Fibroblast of lung (primary cell): ENCODE measurements around the gene MSI2. TPM values are rescaled to one million over a fixed set of nuclear protein-coding genes. Genes with fewer than 3 reads are reported as not detected.

Experiments used
- DNase-seq, 2 donors: peaks; one replicate each; pipeline versions ENCODE4 v3.0.0 to v3.0.0-alpha.2; 2010; ENCODE audit warnings: low read depth in 2 of 2
- H2AFZ ChIP-seq: 2 replicates; pipeline ENCODE4 v1.5.1; 2012; ENCODE audit warnings: low read length, control low read depth, inconsistent platforms
- H3K27ac ChIP-seq: 2 replicates; pipeline ENCODE4 v1.5.1; 2011; ENCODE audit warnings: low read length, control low read depth; ENCODE audit not compliant: insufficient read depth
- H3K27me3 ChIP-seq: 2 replicates; pipeline ENCODE4 v1.5.1; 2011; ENCODE audit warnings: mild to moderate bottlenecking, low read length; ENCODE audit not compliant: control insufficient read depth, insufficient read depth
- H3K36me3 ChIP-seq: 2 replicates; pipeline ENCODE4 v1.5.1; 2011; ENCODE audit warnings: low read length; ENCODE audit not compliant: control insufficient read depth, insufficient read depth
- H3K4me1 ChIP-seq: 2 replicates; pipeline ENCODE4 v1.5.1; 2011; ENCODE audit warnings: low read length; ENCODE audit not compliant: control insufficient read depth, insufficient read depth; ENCODE audit errors: extremely low read depth
- H3K4me2 ChIP-seq: 2 replicates; pipeline ENCODE4 v1.5.1; 2011; ENCODE audit warnings: low read length, control low read depth; ENCODE audit not compliant: insufficient read depth; ENCODE audit errors: extremely low read depth
- H3K4me3 ChIP-seq, 4 experiments: fragments of 200-600 bp in 1 of 4; sonication (generic) in 1 of 4; replicated peaks in 1 of 4; 2 replicates each; pipeline ENCODE4 v1.5.1; 2011 to 2016; ENCODE audit warnings: low read length in 4 of 4, low read depth in 3 of 4, mild to moderate bottlenecking in 3 of 4, control low read depth in 2 of 4, inconsistent platforms in 1 of 4, mixed read lengths in 1 of 4; ENCODE audit not compliant: insufficient read depth in 1 of 4; ENCODE audit errors: control extremely low read depth in 1 of 4
- H3K79me2 ChIP-seq: 2 replicates; pipeline ENCODE4 v1.5.1; 2012; ENCODE audit warnings: mild to moderate bottlenecking, low read length, inconsistent platforms; ENCODE audit not compliant: control insufficient read depth, insufficient read depth
- H3K9ac ChIP-seq: 2 replicates; pipeline ENCODE4 v1.5.1; 2011; ENCODE audit warnings: mild to moderate bottlenecking, low read length, control low read depth; ENCODE audit not compliant: insufficient read depth
- H3K9me3 ChIP-seq: 2 replicates; pipeline ENCODE4 v1.5.1; 2012; ENCODE audit warnings: low read depth, low read length; ENCODE audit not compliant: control insufficient read depth, insufficient read depth
- H4K20me1 ChIP-seq: 2 replicates; pipeline ENCODE4 v1.5.1; 2011; ENCODE audit warnings: low read length; ENCODE audit not compliant: control insufficient read depth, insufficient read depth; ENCODE audit errors: extremely low read depth
- CTCF ChIP-seq, 2 donors: IDR thresholded peaks in 1 of 2; conservative IDR thresholded peaks in 1 of 2; 1 replicate in 1 of 2; 2 replicates in 1 of 2; pipeline ENCODE4 v1.5.1; 2011 to 2012; ENCODE audit warnings: low read length in 2 of 2, control low read depth in 1 of 2, inconsistent platforms in 1 of 2, low read depth in 1 of 2, mild to moderate bottlenecking in 1 of 2
- EZH2 ChIP-seq: IDR thresholded peaks from 2 replicates; pipeline ENCODE4 v1.5.1; 2012; ENCODE audit warnings: low read length, control low read depth, mild to moderate bottlenecking; ENCODE audit errors: missing control alignments
- polyA plus RNA-seq, 2 donors: library from polyadenylated mRNA; depleted of rRNA in 1 of 2; stranded (reverse) in 1 of 2; unstranded in 1 of 2; fragments of >200 nt; gene quantifications; 2 replicates each; pipeline ENCODE4 v1.2.1, GENCODE V29; 2011 to 2012; ENCODE audit warnings: missing spikeins in 1 of 2
- total RNA-seq: library from RNA; depleted of rRNA; stranded (reverse); fragments of >200 nt; gene quantifications from 2 replicates; pipeline ENCODE4 v1.2.1, GENCODE V29; 2014

Gene MSI2
- total and polyA plus RNA-seq, 2 donors (not counting 1 experiment from before 2014, with no cell fraction given) = 6.8 to 14.2 TPM

- Histone ChIP-seq H2AFZ (no peak overlapping the region), H3K36me3 (no peaks in the 10 kb centered on the region), H3K4me1 (no peaks in the 10 kb centered on the region), H3K4me2 (no peak overlapping the region), H3K27ac (no peak overlapping the region), H3K79me2 (no peaks in the 10 kb centered on the region), H4K20me1 (no peaks in the 10 kb centered on the region), H3K9me3 (no peaks in the 10 kb centered on the region), H3K4me3 (no peak overlapping the region), H3K27me3 (no peaks in the 10 kb centered on the region), H3K9ac (no peak overlapping the region)
- TF ChIP-seq EZH2 = no peak
- TF ChIP-seq CTCF (conservative IDR thresholded peaks at IDR 0.05 in 1 of 2, IDR thresholded peaks at IDR 0.05 in 1 of 2; ENCODE audit: low read depth in 1 of 2, low read length in 2 of 2) = no peak
- no peak for DNase-seq
Measured at GRCh38 chr17:57638284-57638683, 382.0 kb downstream of the MSI2 start.

GRCh38 chr17:57639381-57639780, 383.1 kb downstream of the MSI2 start:
- H3K4me2 ChIP-seq = no peak overlapping the region
- no peak overlapping the region for H3K27ac ChIP-seq
- H4K20me1 ChIP-seq = no peaks in the 10 kb centered on the region
- no peaks in the 10 kb centered on the region for H3K27me3 ChIP-seq
- no peak overlapping the region for H2AFZ ChIP-seq
- no peaks in the 10 kb centered on the region for H3K79me2 ChIP-seq
- H3K36me3 ChIP-seq = no peaks in the 10 kb centered on the region
- no peak for DNase-seq
- H3K9ac ChIP-seq = no peak overlapping the region
- no peaks in the 10 kb centered on the region for H3K4me1 ChIP-seq
- TF ChIP-seq CTCF (conservative IDR thresholded peaks at IDR 0.05 in 1 of 2, IDR thresholded peaks at IDR 0.05 in 1 of 2; ENCODE audit: low read depth in 1 of 2, low read length in 2 of 2) (no peak), EZH2 (no peak)
- no peak overlapping the region for H3K4me3 ChIP-seq
- H3K9me3 ChIP-seq = no peaks in the 10 kb centered on the region

GRCh38 chr17:57640079-57640478, 383.8 kb downstream of the MSI2 start:
- Histone ChIP-seq H3K4me2 (no peak overlapping the region), H3K4me1 (no peaks in the 10 kb centered on the region), H3K4me3 (no peak overlapping the region), H3K27ac (no peak overlapping the region), H4K20me1 (no peaks in the 10 kb centered on the region), H3K27me3 (no peaks in the 10 kb centered on the region), H3K79me2 (no peaks in the 10 kb centered on the region), H3K9me3 (no peaks in the 10 kb centered on the region), H3K9ac (no peak overlapping the region), H2AFZ (no peak overlapping the region), H3K36me3 (no peaks in the 10 kb centered on the region)
- TF ChIP-seq CTCF (conservative IDR thresholded peaks at IDR 0.05 in 1 of 2, IDR thresholded peaks at IDR 0.05 in 1 of 2; ENCODE audit: low read depth in 1 of 2, low read length in 2 of 2) (no peak), EZH2 (no peak)
- DNase-seq = no peak
